A549 (cell line): ENCODE measurements around the gene TCP11. TPM values are rescaled to one million over a fixed set of nuclear protein-coding genes. Genes with fewer than 3 reads are reported as not detected.

Experiments
- ATAC-seq, 2 experiments: fragments of 200-7000 bp in 1 of 2; fragments of >200 bp in 1 of 2; cut with Nextera tagmentation in 1 of 2; cut with Tn5 transposase in 1 of 2; 3 replicates each; pipeline versions ENCODE4 v1.8.0 to v1.9.1; 2018 to 2020; ENCODE audit warnings: mild to moderate bottlenecking in 1 of 2, moderate library complexity in 1 of 2
- CTCF ChIA-PET: fragments of 300-600 bp; sonication (Branson Sonifier 250); formaldehyde crosslinking; extraction: SDS; loops from one replicate; lab custom pipeline; 2021; ENCODE audit warnings: antibody characterized with exemption, inconsistent platforms; lab: Yijun Ruan, JAX
- POLR2A ChIA-PET: fragments of 350-600 bp; formaldehyde crosslinking; extraction: SDS; loops from one replicate; lab custom pipeline; 2021; ENCODE audit warnings: antibody characterized with exemption, inconsistent platforms; lab: Yijun Ruan, JAX
- DNase-seq, 2 experiments: peaks; one replicate each; pipeline versions ENCODE4 v3.0.0 to v3.0.0-alpha.2; 2011 to 2016; ENCODE audit warnings: low read depth in 1 of 2, low spot score in 1 of 2
- FAIRE-seq: peaks from 2 replicates; lab custom pipeline; 2011; peaks lifted over from hg19 to GRCh38; lab: Jason Lieb, UNC
- H3K27ac ChIP-seq, 2 experiments: fragments of >200 bp; sonication (Bioruptor Twin); formaldehyde crosslinking; 3 replicates each; pipeline ENCODE4 v1.5.1; 2016 to 2017
- H3K4me1 ChIP-seq: fragments of >200 bp; sonication (Bioruptor Twin); formaldehyde crosslinking; 3 replicates; pipeline ENCODE4 v1.6.1; 2016
- H3K4me2 ChIP-seq: fragments of >200 bp; sonication (Bioruptor Twin); formaldehyde crosslinking; 3 replicates; pipeline ENCODE4 v1.6.1; 2016
- H3K4me3 ChIP-seq: fragments of >200 bp; sonication (Bioruptor Twin); formaldehyde crosslinking; 3 replicates; pipeline ENCODE4 v1.5.1; 2016
- H3K9me3 ChIP-seq: fragments of >200 bp; sonication (Bioruptor Twin); formaldehyde crosslinking; 3 replicates; pipeline ENCODE4 v1.6.1; 2016
- CEBPB ChIP-seq, 2 experiments: fragments of >200 bp in 1 of 2; sonication (Bioruptor Twin) in 1 of 2; formaldehyde crosslinking in 1 of 2; IDR thresholded peaks; 2 replicates each; pipeline ENCODE4 v1.6.1; 2012 to 2016
- CHD2 ChIP-seq: fragments of 150-350 bp; IDR thresholded peaks from 2 replicates; pipeline ENCODE4 v1.6.1; 2014; ENCODE audit warnings: low read length; ENCODE audit not compliant: partially characterized antibody
- EHF ChIP-seq: fragments of 250-450 bp; sonication (Bioruptor Pico); IDR thresholded peaks from 2 replicates; pipeline ENCODE4 v1.5.0; 2020; ENCODE audit warnings: mild to moderate bottlenecking
- ESRRA ChIP-seq: fragments of 150-350 bp; IDR thresholded peaks from 2 replicates; pipeline ENCODE4 v1.6.1; 2014; ENCODE audit warnings: mild to moderate bottlenecking, low read length, borderline replicate concordance
- FOSL2 ChIP-seq, 2 experiments: fragments of 450-650 bp in 1 of 2; fragments of >200 bp in 1 of 2; sonication (Bioruptor Twin) in 1 of 2; formaldehyde crosslinking; IDR thresholded peaks; 2 replicates each; pipeline versions ENCODE4 v1.5.0 to v1.6.1; 2016 to 2020; ENCODE audit warnings: mild to moderate bottlenecking in 1 of 2, moderate library complexity in 1 of 2
- HDAC2 ChIP-seq: fragments of 200-600 bp; sonication (generic); IDR thresholded peaks from 2 replicates; pipeline ENCODE4 v1.6.1; 2016
- HES2 ChIP-seq: fragments of >200 bp; sonication (Bioruptor Twin); formaldehyde crosslinking; IDR thresholded peaks from 2 replicates; pipeline ENCODE4 v1.6.1; 2016
- HMGXB4 ChIP-seq: fragments of 250-450 bp; sonication (Bioruptor Pico); IDR thresholded peaks from 2 replicates; pipeline ENCODE4 v1.5.0; 2021; ENCODE audit warnings: mild to moderate bottlenecking, moderate library complexity, borderline replicate concordance
- HOXB5 ChIP-seq: fragments of 250-450 bp; sonication (Bioruptor Pico); IDR thresholded peaks from 2 replicates; pipeline ENCODE4 v1.5.0; 2020; ENCODE audit warnings: mild to moderate bottlenecking, moderate library complexity
- JUNB ChIP-seq: fragments of >200 bp; sonication (Bioruptor Twin); formaldehyde crosslinking; IDR thresholded peaks from 2 replicates; pipeline ENCODE4 v1.6.1; 2016
- MAFK ChIP-seq: fragments of 450-650 bp; IDR thresholded peaks from 2 replicates; pipeline ENCODE4 v1.6.1; 2014; ENCODE audit not compliant: partially characterized antibody
- MAZ ChIP-seq: fragments of 150-350 bp; IDR thresholded peaks from 2 replicates; pipeline ENCODE4 v1.6.1; 2014; ENCODE audit warnings: antibody characterized with exemption, low read depth, low read length, borderline replicate concordance
- NPAS2 ChIP-seq: fragments of 250-450 bp; sonication (Bioruptor Pico); IDR thresholded peaks from 2 replicates; pipeline ENCODE4 v1.8.0; 2022; ENCODE audit warnings: mild to moderate bottlenecking, moderate library complexity, borderline replicate concordance
- PHF8 ChIP-seq: fragments of 200-600 bp; sonication (generic); IDR thresholded peaks from 2 replicates; pipeline ENCODE4 v1.6.1; 2016; ENCODE audit warnings: low read depth, mild to moderate bottlenecking, antibody characterized with exemption, moderate library complexity, borderline replicate concordance
- RAD21 ChIP-seq, 2 experiments: fragments of >200 bp in 1 of 2; sonication (Bioruptor Twin) in 1 of 2; formaldehyde crosslinking in 1 of 2; IDR thresholded peaks in 1 of 2; conservative IDR thresholded peaks in 1 of 2; 2 replicates in 1 of 2; 3 replicates in 1 of 2; pipeline ENCODE4 v1.6.1; 2012 to 2018; ENCODE audit warnings: inconsistent platforms in 1 of 2
- RCOR1 ChIP-seq: fragments of 150-350 bp; IDR thresholded peaks from 2 replicates; pipeline ENCODE4 v1.6.1; 2014; ENCODE audit warnings: antibody characterized with exemption, low read length, low read depth
- REST ChIP-seq: fragments of 200-600 bp; sonication (generic); IDR thresholded peaks from 2 replicates; pipeline ENCODE4 v1.6.1; 2016; ENCODE audit warnings: antibody characterized with exemption, mild to moderate bottlenecking, moderate library complexity
- SMC3 ChIP-seq: fragments of >200 bp; sonication (Bioruptor Twin); formaldehyde crosslinking; IDR thresholded peaks from 3 replicates; pipeline ENCODE4 v1.6.1; 2018; ENCODE audit warnings: inconsistent platforms
- TP53 ChIP-seq: fragments of 250-450 bp; sonication (Bioruptor Pico); IDR thresholded peaks from 2 replicates; pipeline ENCODE4 v1.5.0; 2021; ENCODE audit warnings: mild to moderate bottlenecking, moderate library complexity
- WGBS: methylation state at CpG from one replicate; pipeline ENCODE4 v1.1.6; 2017; ENCODE audit errors: missing lambda C conversion rate; 5-methylcytosine and 5-hydroxymethylcytosine counted together
- polyA plus RNA-seq, 4 experiments: library from polyadenylated mRNA; depleted of rRNA in 3 of 4; stranded (reverse); fragments of >200 nt; fragmentation: RNase III in 1 of 4; extraction: RNeasy Plus Mini Kit Qiagen cat#74134 plus additional on column Dnase treatment in 1 of 4; gene quantifications; 2 replicates in 3 of 4; 3 replicates in 1 of 4; pipeline ENCODE4 v1.2.3, GENCODE V29; 2011 to 2017

Gene TCP11
- polyA plus RNA-seq, 2 of the 4 experiments (the other 2 are of a cell fraction), result 0.06 TPM; not detected in 1

- TF ChIP-seq HOXB5 (no peak), HMGXB4 (no peak), NPAS2 (CRISPR knock-in tag) (no peak)
Observed at GRCh38 chr6:35105078-35105477, 36.1 kb downstream of the TCP11 start (continued).

GRCh38 chr6:35099116-35099515 is 42.0 kb downstream of the TCP11 start:
- Histone ChIP-seq H3K4me3 (no peak overlapping the region), H3K4me2 (no peak overlapping the region), H3K4me1 (peaks cover 21% of the 10 kb centered on the region), H3K27ac (no peak overlapping the region), H3K9me3 (no peaks in the 10 kb centered on the region)
- ChIA-PET POLR2A (no interaction called here), CTCF (interaction anchor here (0.6 kb wide), 1 partner anchor 36 kb away, joined by 3 read pairs; no protein-coding TSS in a partner anchor)
- FAIRE-seq (no peak), ATAC-seq (no peak), DNase-seq (no peak)
- 92% methylated on average over 5 of the region's 5 CpGs for WGBS
- TF ChIP-seq ESRRA, result no peak
- no peak for TF ChIP-seq CHD2
- TF ChIP-seq HDAC2, result no peak
- TF ChIP-seq SMC3, result no peak
- no peak for TF ChIP-seq JUNB
- TF ChIP-seq RCOR1, result no peak
- no peak for TF ChIP-seq MAZ
- no peak for TF ChIP-seq HMGXB4
- TF ChIP-seq PHF8, result no peak
- TF ChIP-seq EHF, result no peak
- no peak for TF ChIP-seq TP53 (CRISPR knock-in tag)

- H3K4me2 ChIP-seq, result peak overlapping the region; percentile 47
- no peak overlapping the region for H3K4me3 ChIP-seq
- peak in 1 of 2 experiments; percentile 55; a peak in 3 of 6 replicates for ATAC-seq
- ChIA-PET POLR2A (no interaction called here), CTCF (no interaction called here)
- DNase-seq, result peak; percentile 23 to 32
- no peak for FAIRE-seq
- peaks cover 29% of the 10 kb centered on the region for H3K4me1 ChIP-seq
- peak overlapping the region; percentile 28 to 54; a peak in 4 of 6 replicates for H3K27ac ChIP-seq
- 7% methylated on average over 4 of the region's 4 CpGs for WGBS
- TF ChIP-seq MAFK (no peak), FOSL2 (IDR thresholded peaks at IDR 0.05) (no peak), FOSL2 (CRISPR knock-in tag; IDR thresholded peaks at IDR 0.05) (peak; percentile 48)
- H3K9me3 ChIP-seq, result no peaks in the 10 kb centered on the region
Observed at GRCh38 chr6:35096129-35096862, 44.8 kb downstream of the TCP11 start.

GRCh38 chr6:35094183-35094582 is 47.0 kb downstream of the TCP11 start:
- Histone ChIP-seq H3K27ac (no peak overlapping the region), H3K4me3 (no peak overlapping the region), H3K9me3 (no peaks in the 10 kb centered on the region), H3K4me2 (no peak overlapping the region), H3K4me1 (peaks cover 29% of the 10 kb centered on the region)
- DNase-seq (no peak), ATAC-seq (no peak), FAIRE-seq (no peak)
- WGBS, result 65% methylated on average over 4 of the region's 4 CpGs
- TF ChIP-seq HES2 (no peak), REST (no peak), RAD21 (conservative IDR thresholded peaks at IDR 0.05 in 1 of 2, IDR thresholded peaks at IDR 0.05 in 1 of 2) (no peak), CEBPB (IDR thresholded peaks at IDR 0.05) (peak; percentile 68 to 73; a peak in 3 of 4 replicates)
- CTCF ChIA-PET, result no interaction called here
- POLR2A ChIA-PET, result no interaction called here
